Endodermal cell (in vitro differentiated cells): Measurements from ENCODE around the gene PRMT9. TPM values are rescaled to one million over a fixed set of nuclear protein-coding genes. Genes with fewer than 3 reads are reported as not detected.

Source experiments
- DNase-seq: peaks from one replicate; pipeline ENCODE4 v3.0.0-alpha.2; 2017
- H3K27ac ChIP-seq: 2 replicates; pipeline ENCODE4 v1.5.1; 2013; ENCODE audit warnings: mild to moderate bottlenecking, low read depth, low read length, moderate library complexity
- H3K27me3 ChIP-seq: 2 replicates; pipeline ENCODE4 v1.6.1; 2013; ENCODE audit warnings: mild to moderate bottlenecking, low read length, moderate library complexity; ENCODE audit not compliant: insufficient read depth, control insufficient read depth, poor library complexity, severe bottlenecking
- H3K36me3 ChIP-seq: 2 replicates; pipeline ENCODE4 v1.7.0; 2013; ENCODE audit warnings: mild to moderate bottlenecking, low read length, moderate library complexity; ENCODE audit not compliant: control insufficient read depth, insufficient read depth
- H3K4me1 ChIP-seq: one replicate; pipeline ENCODE4 v1.7.0; 2013; ENCODE audit warnings: low read length; ENCODE audit not compliant: control insufficient read depth, insufficient read depth
- H3K4me3 ChIP-seq: 2 replicates; pipeline ENCODE4 v1.5.1; 2013; ENCODE audit warnings: mild to moderate bottlenecking, low read length, moderate library complexity
- H3K9ac ChIP-seq: 2 replicates; pipeline ENCODE4 v1.6.1; 2013; ENCODE audit warnings: mild to moderate bottlenecking, low read length, moderate library complexity; ENCODE audit not compliant: poor library complexity, severe bottlenecking; ENCODE audit errors: extremely low read depth
- H3K9me3 ChIP-seq: 2 replicates; pipeline ENCODE4 v1.6.1; 2013; ENCODE audit warnings: mild to moderate bottlenecking, low read length, moderate library complexity; ENCODE audit not compliant: control insufficient read depth
- H3K27ac Mint-ChIP-seq: 2 replicates; pipeline ENCODE4 v1.8.0; 2020; ENCODE audit warnings: mixed read lengths
- H3K27me3 Mint-ChIP-seq: 2 replicates; pipeline ENCODE4 v1.8.0; 2021; ENCODE audit warnings: mild to moderate bottlenecking, mixed read lengths; ENCODE audit not compliant: insufficient read depth
- H3K36me3 Mint-ChIP-seq: 2 replicates; pipeline ENCODE4 v1.8.0; 2020; ENCODE audit warnings: low read depth, mixed read lengths
- H3K4me1 Mint-ChIP-seq: 2 replicates; pipeline ENCODE4 v1.8.0; 2020; ENCODE audit warnings: mixed read lengths
- H3K4me3 Mint-ChIP-seq: 2 replicates; pipeline ENCODE4 v1.8.0; 2020; ENCODE audit warnings: mild to moderate bottlenecking, moderate library complexity, mixed read lengths
- H3K9me3 Mint-ChIP-seq: 2 replicates; pipeline ENCODE4 v1.8.0; 2020; ENCODE audit warnings: mild to moderate bottlenecking, mixed read lengths
- WGBS, 2 experiments: methylation state at CpG; one replicate each; pipeline versions ENCODE4 v1.1.5 to v1.1.7; 2013; ENCODE audit warnings: missing lambda C conversion rate in 2 of 2, mixed read lengths in 1 of 2; ENCODE audit not compliant: insufficient coverage in 1 of 2, insufficient read length in 1 of 2; 5-methylcytosine and 5-hydroxymethylcytosine counted together
- total RNA-seq, 2 donors: library from RNA; stranded (reverse); fragmentation: NEBNext Ultra II Directional in 1 of 2; extraction: Animal tissue kit (Norgen Biotek cat#: 25700) in 1 of 2; gene quantifications; 2 replicates in 1 of 2; 3 replicates in 1 of 2; pipeline ENCODE4 v1.2.1, GENCODE V29; 2021
- TF ChIP-seq, protein P1 (sequence below): fragments of 200-600 bp; sonication (generic); conservative IDR thresholded peaks from 2 replicates; pipeline ENCODE4 v1.5.0; 2021; ENCODE audit warnings: antibody characterized with exemption, mild to moderate bottlenecking

The PRMT9 gene
- total RNA-seq, 2 donors from 2014 or later = 15.3 to 17.3 TPM

DNA sequence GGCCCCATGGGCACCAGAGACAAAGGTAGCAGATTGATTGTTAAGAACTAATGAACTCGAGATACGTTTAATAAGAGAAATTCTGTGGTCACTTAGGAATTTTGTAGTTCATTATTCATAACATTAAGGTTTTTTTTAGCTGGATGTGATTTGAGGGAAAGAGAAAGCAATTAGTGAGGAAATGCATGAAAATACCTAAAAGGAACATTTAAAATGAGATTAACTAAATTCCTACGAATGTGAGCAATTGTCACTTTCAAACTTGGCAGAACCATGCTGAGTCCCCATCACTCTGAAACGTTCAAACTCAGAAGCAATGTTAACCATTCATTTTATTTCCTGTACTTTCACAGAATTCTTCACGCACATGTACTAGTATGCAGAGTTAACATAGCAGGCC is 5.9 kb downstream of the PRMT9 start:
- H3K36me3 ChIP-seq = peaks cover 14% of the 10 kb centered on the region
- 83 to 94% methylated on average over 3 to 5 of the region's 5 CpGs for WGBS, 2 experiments
- peak overlapping the region; percentile 64 for H3K27ac Mint-ChIP-seq
- H3K27me3 ChIP-seq = no peaks in the 10 kb centered on the region
- no peak for DNase-seq
- H3K4me3 Mint-ChIP-seq = no peak overlapping the region
- TF ChIP-seq, protein P1, sequence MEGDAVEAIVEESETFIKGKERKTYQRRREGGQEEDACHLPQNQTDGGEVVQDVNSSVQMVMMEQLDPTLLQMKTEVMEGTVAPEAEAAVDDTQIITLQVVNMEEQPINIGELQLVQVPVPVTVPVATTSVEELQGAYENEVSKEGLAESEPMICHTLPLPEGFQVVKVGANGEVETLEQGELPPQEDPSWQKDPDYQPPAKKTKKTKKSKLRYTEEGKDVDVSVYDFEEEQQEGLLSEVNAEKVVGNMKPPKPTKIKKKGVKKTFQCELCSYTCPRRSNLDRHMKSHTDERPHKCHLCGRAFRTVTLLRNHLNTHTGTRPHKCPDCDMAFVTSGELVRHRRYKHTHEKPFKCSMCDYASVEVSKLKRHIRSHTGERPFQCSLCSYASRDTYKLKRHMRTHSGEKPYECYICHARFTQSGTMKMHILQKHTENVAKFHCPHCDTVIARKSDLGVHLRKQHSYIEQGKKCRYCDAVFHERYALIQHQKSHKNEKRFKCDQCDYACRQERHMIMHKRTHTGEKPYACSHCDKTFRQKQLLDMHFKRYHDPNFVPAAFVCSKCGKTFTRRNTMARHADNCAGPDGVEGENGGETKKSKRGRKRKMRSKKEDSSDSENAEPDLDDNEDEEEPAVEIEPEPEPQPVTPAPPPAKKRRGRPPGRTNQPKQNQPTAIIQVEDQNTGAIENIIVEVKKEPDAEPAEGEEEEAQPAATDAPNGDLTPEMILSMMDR = no peak
- H3K36me3 Mint-ChIP-seq = peaks cover 21% of the 10 kb centered on the region
- no peaks in the 10 kb centered on the region for H3K27me3 Mint-ChIP-seq
- no peaks in the 10 kb centered on the region for H3K9me3 Mint-ChIP-seq
- H3K27ac ChIP-seq = no peak overlapping the region
- H3K4me1 ChIP-seq = no peaks in the 10 kb centered on the region
- peaks cover 17% of the 10 kb centered on the region for H3K4me1 Mint-ChIP-seq
- H3K9ac ChIP-seq = no peak overlapping the region
- H3K9me3 ChIP-seq = no peaks in the 10 kb centered on the region
- H3K4me3 ChIP-seq = no peak overlapping the region

DNA sequence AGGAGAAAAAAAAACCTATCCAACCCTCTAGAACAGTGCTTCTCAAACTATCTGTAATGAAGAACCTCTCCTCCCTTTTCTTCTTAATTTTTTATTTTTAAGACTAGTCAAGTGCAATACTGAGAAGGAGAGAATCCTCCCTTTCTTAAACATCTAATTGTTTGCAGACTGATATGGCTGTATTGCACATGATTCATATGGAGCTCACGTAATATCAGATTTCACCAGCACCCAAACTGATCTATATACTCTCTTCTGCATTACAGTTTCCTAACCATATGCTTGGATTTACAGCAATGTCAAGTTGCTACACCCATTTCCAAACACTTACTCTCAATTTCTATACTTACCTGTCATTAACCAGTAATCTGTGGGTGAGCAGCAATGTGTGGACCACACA is 9.5 kb downstream of the PRMT9 start:
- Histone ChIP-seq H3K4me1 (no peaks in the 10 kb centered on the region), H3K36me3 (peaks cover 17% of the 10 kb centered on the region), H3K27me3 (no peaks in the 10 kb centered on the region), H3K27ac (no peak overlapping the region), H3K4me3 (no peak overlapping the region), H3K9ac (no peak overlapping the region), H3K9me3 (no peaks in the 10 kb centered on the region)
- Mint-ChIP-seq H3K9me3 (no peaks in the 10 kb centered on the region), H3K4me1 (peaks cover 10% of the 10 kb centered on the region), H3K27ac (no peak overlapping the region), H3K27me3 (no peaks in the 10 kb centered on the region), H3K4me3 (no peak overlapping the region), H3K36me3 (peaks cover 41% of the 10 kb centered on the region)
- DNase-seq = no peak
- TF ChIP-seq, protein P1 = no peak
- 95 to 100% methylated on average over 1 of the region's 1 CpG for WGBS, 2 experiments

DNA sequence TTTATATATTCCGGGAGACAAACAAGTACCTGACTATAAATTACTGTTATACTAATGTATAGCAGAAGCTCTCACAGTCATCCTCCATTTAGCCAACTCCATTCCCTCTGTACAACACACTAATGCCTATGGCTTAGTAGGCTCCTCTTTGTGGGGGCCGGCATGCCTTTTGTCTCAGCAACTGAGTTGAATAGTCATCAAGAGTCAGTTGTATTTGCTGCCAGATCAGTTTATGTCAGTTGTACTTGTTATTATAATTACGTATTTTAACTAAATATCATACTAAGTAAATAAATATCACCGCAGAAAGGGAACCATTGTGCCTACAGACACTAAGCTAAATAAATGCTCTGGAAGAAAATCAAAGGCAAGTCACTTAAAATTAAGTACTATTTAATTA is 9.9 kb downstream of the PRMT9 start:
- WGBS, 2 experiments = 94% methylated on average over 3 of the region's 4 CpGs; no CpG with 5 or more reads in 1 of the 2 experiments
- H3K36me3 Mint-ChIP-seq = peaks cover 38% of the 10 kb centered on the region
- Histone ChIP-seq H3K4me1 (no peaks in the 10 kb centered on the region), H3K27me3 (no peaks in the 10 kb centered on the region), H3K9me3 (no peaks in the 10 kb centered on the region), H3K9ac (no peak overlapping the region), H3K4me3 (no peak overlapping the region), H3K27ac (no peak overlapping the region), H3K36me3 (peaks cover 16% of the 10 kb centered on the region)
- H3K4me3 Mint-ChIP-seq = no peak overlapping the region
- H3K4me1 Mint-ChIP-seq = peaks cover 10% of the 10 kb centered on the region
- H3K27me3 Mint-ChIP-seq = no peaks in the 10 kb centered on the region
- no peak for DNase-seq
- no peaks in the 10 kb centered on the region for H3K9me3 Mint-ChIP-seq
- no peak overlapping the region for H3K27ac Mint-ChIP-seq
- TF ChIP-seq, protein P1 = no peak
